ENCODE data around the gene ALG11.
"Not testable (repeated sequence)": the region's sequence is repeated elsewhere in the genome, so short reads cannot be mapped to it uniquely, and the experiment has no call there.

DNA sequence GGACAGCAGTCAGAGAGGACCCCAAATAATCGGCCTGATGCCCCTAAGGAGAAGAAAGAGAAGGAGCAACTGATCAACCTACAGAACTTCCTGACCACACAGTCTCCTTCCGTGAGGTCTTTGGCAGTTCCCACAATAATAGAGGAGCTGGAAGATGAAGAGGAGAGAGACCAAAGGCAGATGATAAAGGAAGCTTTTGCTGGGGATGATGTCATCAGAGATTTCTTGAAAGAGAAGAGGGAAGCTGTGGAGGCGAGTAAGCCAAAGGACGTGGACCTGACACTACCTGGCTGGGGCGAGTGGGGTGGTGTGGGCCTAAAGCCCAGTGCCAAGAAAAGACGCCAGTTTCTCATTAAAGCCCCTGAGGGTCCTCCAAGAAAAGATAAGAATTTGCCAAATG is 18.2 kb downstream of the ALG11 start:
- TF ChIP-seq, protein P1, sequence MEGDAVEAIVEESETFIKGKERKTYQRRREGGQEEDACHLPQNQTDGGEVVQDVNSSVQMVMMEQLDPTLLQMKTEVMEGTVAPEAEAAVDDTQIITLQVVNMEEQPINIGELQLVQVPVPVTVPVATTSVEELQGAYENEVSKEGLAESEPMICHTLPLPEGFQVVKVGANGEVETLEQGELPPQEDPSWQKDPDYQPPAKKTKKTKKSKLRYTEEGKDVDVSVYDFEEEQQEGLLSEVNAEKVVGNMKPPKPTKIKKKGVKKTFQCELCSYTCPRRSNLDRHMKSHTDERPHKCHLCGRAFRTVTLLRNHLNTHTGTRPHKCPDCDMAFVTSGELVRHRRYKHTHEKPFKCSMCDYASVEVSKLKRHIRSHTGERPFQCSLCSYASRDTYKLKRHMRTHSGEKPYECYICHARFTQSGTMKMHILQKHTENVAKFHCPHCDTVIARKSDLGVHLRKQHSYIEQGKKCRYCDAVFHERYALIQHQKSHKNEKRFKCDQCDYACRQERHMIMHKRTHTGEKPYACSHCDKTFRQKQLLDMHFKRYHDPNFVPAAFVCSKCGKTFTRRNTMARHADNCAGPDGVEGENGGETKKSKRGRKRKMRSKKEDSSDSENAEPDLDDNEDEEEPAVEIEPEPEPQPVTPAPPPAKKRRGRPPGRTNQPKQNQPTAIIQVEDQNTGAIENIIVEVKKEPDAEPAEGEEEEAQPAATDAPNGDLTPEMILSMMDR (IDR thresholded peaks at IDR 0.05) = not testable (repeated sequence)
- TF ChIP-seq POLR2A (IDR thresholded peaks at IDR 0.05) = not testable (repeated sequence)

Measured in right lobe of liver (tissue), 4 donors.